K562 (cell line): ENCODE data around the gene RCOR2. TPM values are rescaled to one million over a fixed set of nuclear protein-coding genes. Genes with fewer than 3 reads are reported as not detected.

Experiments used
- CEBPG ChIP-seq, 3 experiments: fragments of 200-800 bp in 1 of 3; sonication (Bioruptor generic) in 1 of 3; sonication (generic) in 1 of 3; formaldehyde crosslinking in 1 of 3; IDR thresholded peaks in 2 of 3; conservative IDR thresholded peaks in 1 of 3; 2 replicates each; pipeline versions ENCODE4 v1.6.1 to v1.8.0; 2016 to 2022; ENCODE audit warnings: missing compliant biosample characterization in 2 of 3, missing genetic modification characterization in 2 of 3, mild to moderate bottlenecking in 1 of 3, missing genetic modification reagents in 1 of 3
- CHD1 ChIP-seq: fragments of 200-600 bp; sonication (generic); IDR thresholded peaks from one replicate; pipeline ENCODE4 v1.6.1; 2012; ENCODE audit warnings: mild to moderate bottlenecking, moderate library complexity, low read length, inconsistent platforms
- DIDO1 ChIP-seq: fragments of 450-650 bp; IDR thresholded peaks from 2 replicates; pipeline ENCODE4 v1.6.1; 2016; ENCODE audit warnings: low read depth, missing biosample characterization, missing genetic modification characterization
- E2F3 ChIP-seq: fragments of 250-450 bp; sonication (Bioruptor Pico); IDR thresholded peaks from 2 replicates; pipeline ENCODE4 v1.4.0; 2020; ENCODE audit warnings: mild to moderate bottlenecking
- GABPA ChIP-seq: fragments of 200-800 bp; sonication (Bioruptor generic); conservative IDR thresholded peaks from 2 replicates; pipeline ENCODE4 v1.6.1; 2016; ENCODE audit warnings: low read depth, missing genetic modification characterization, missing compliant biosample characterization
- HMG20B ChIP-seq: fragments of 250-450 bp; sonication (Bioruptor Pico); IDR thresholded peaks from 2 replicates; pipeline ENCODE4 v1.5.0; 2021; ENCODE audit warnings: mild to moderate bottlenecking
- IFI16 ChIP-seq: fragments of 250-450 bp; sonication (Bioruptor Pico); IDR thresholded peaks from 2 replicates; pipeline ENCODE4 v2.1.2; 2022; ENCODE audit warnings: mild to moderate bottlenecking, inconsistent platforms
- MTA1 ChIP-seq: fragments of 450-650 bp; IDR thresholded peaks from 2 replicates; pipeline ENCODE4 v1.6.1; 2017; ENCODE audit warnings: borderline replicate concordance
- MTA3 ChIP-seq: fragments of 450-650 bp; formaldehyde crosslinking; IDR thresholded peaks from 2 replicates; pipeline ENCODE4 v1.6.1; 2017; ENCODE audit warnings: mild to moderate bottlenecking, borderline replicate concordance
- PURB ChIP-seq: sonication (generic); formaldehyde crosslinking; IDR thresholded peaks from 2 replicates; pipeline ENCODE4 v1.9.0; 2021; ENCODE audit warnings: low read depth, mild to moderate bottlenecking, missing genetic modification reagents
- XRCC4 ChIP-seq: IDR thresholded peaks from one replicate; pipeline ENCODE4 v1.6.1; 2011; ENCODE audit not compliant: insufficient read depth, insufficient read length; ENCODE audit errors: extremely low read depth
- ZFP36 ChIP-seq: fragments of 150-350 bp; IDR thresholded peaks from 2 replicates; pipeline ENCODE4 v1.6.1; 2018; ENCODE audit warnings: low read length, low read depth; ENCODE audit not compliant: partially characterized antibody
- ZNF184 ChIP-seq: sonication (generic); formaldehyde crosslinking; IDR thresholded peaks from 2 replicates; pipeline ENCODE4 v1.5.0; 2020; ENCODE audit warnings: missing genetic modification reagents
- ZNF347 ChIP-seq: fragments of 450-650 bp; formaldehyde crosslinking; IDR thresholded peaks from 2 replicates; pipeline ENCODE4 v1.4.0; 2020; ENCODE audit warnings: low read depth, mild to moderate bottlenecking, moderate library complexity
- ZNF41 ChIP-seq: fragments of 250-450 bp; sonication (Bioruptor Pico); conservative IDR thresholded peaks from 2 replicates; pipeline ENCODE4 v1.4.0; 2020; ENCODE audit warnings: mild to moderate bottlenecking
- ZNF561 ChIP-seq: fragments of 450-650 bp; formaldehyde crosslinking; conservative IDR thresholded peaks from 2 replicates; pipeline ENCODE4 v1.4.0; 2020; ENCODE audit warnings: mild to moderate bottlenecking, moderate library complexity
- ZNF830 ChIP-seq: fragments of 250-450 bp; sonication (Bioruptor Pico); IDR thresholded peaks from 2 replicates; pipeline ENCODE4 v1.5.0; 2021; ENCODE audit warnings: mild to moderate bottlenecking
- polyA plus RNA-seq, 8 experiments: library from polyadenylated mRNA; depleted of rRNA in 4 of 8; stranded (reverse) in 5 of 8; unstranded in 3 of 8; fragments of >200 nt; fragmentation: Nextera tagmentation in 2 of 8; fragmentation: Illumina TruSeq in 1 of 8; extraction: Ambion mirVana in 2 of 8; extraction: Trizol in 1 of 8; gene quantifications; 2 replicates each; pipeline versions ENCODE4 v1.2.1 to v1.2.3, GENCODE V29; 2011 to 2014; ENCODE audit warnings: inconsistent platforms in 1 of 8, missing spikeins in 1 of 8
- total RNA-seq, 7 experiments: library from RNA; depleted of rRNA in 6 of 7; stranded (reverse); fragments of >200 nt in 6 of 7; fragmentation: Illumina TruSeq in 2 of 7; extraction: Trizol in 2 of 7; gene quantifications; 2 replicates each; pipeline versions ENCODE4 v1.2.1 to v1.2.3, GENCODE V29; 2011 to 2021; ENCODE audit warnings: low replicate concordance in 1 of 7
- TF ChIP-seq, protein P1 (sequence below), 2 experiments: fragments of 450-650 bp in 1 of 2; IDR thresholded peaks; 2 replicates each; pipeline ENCODE4 v1.6.1; 2011 to 2017; ENCODE audit warnings: low read depth in 2 of 2, antibody characterized with exemption in 1 of 2, borderline replicate concordance in 1 of 2, low read length in 1 of 2, mild to moderate bottlenecking in 1 of 2, mixed read lengths in 1 of 2; ENCODE audit not compliant: control insufficient read depth in 1 of 2
- TF ChIP-seq, protein P2 (sequence below), 2 experiments: fragments of 450-650 bp; IDR thresholded peaks; 2 replicates each; pipeline ENCODE4 v1.6.1; 2018; ENCODE audit warnings: mild to moderate bottlenecking in 2 of 2, low read depth in 1 of 2; ENCODE audit not compliant: partially characterized antibody in 2 of 2
- TF ChIP-seq, protein P3 (sequence below): sonication (generic); formaldehyde crosslinking; IDR thresholded peaks from 2 replicates; pipeline ENCODE4 v1.9.0; 2022; ENCODE audit warnings: mild to moderate bottlenecking, missing genetic modification reagents

Gene RCOR2
- total and polyA plus RNA-seq, 9 of the 15 experiments (the other 6 are each of a cell fraction or from before 2014, with no cell fraction given): 0.04 to 6.5 (median 2.5) TPM; not detected in 1

DNA sequence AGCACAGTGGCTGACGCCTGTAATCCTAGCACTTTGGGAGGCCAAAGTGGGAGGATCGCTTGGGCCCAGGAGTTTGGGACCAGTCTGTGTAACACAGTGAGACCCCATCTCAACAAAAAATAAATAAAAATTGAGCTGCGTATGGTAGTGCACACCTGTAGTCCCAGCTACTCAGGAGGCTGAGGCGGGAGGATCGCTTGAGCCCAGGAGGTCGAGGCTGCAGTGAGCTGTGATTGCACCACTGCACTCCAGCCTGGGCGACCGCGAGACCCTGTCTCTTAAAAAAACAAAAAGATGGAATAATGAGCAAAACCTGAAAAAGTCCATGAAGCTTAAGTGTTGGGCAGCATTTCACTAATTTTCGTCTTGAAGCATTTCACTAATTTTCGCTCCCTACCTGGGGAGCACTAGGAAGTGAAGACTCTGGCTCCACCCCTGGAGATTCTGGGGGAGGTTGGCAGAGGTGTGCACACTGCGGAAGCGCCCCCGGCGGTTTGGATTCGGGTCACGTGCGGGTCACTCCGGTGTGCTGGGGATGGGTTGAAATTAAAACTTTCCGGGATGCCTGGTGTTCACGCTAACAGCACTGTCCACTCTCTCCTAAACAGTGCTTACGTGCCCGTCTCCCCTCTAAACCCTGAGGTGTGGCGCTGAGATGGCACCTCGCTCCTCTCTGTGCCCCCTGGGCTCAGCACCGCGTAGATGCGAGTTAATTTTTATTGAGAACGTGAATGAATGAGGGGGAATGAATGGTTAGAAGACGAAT lies 20.9 kb upstream of the RCOR2 start (continued):
- TF ChIP-seq, protein P1, sequence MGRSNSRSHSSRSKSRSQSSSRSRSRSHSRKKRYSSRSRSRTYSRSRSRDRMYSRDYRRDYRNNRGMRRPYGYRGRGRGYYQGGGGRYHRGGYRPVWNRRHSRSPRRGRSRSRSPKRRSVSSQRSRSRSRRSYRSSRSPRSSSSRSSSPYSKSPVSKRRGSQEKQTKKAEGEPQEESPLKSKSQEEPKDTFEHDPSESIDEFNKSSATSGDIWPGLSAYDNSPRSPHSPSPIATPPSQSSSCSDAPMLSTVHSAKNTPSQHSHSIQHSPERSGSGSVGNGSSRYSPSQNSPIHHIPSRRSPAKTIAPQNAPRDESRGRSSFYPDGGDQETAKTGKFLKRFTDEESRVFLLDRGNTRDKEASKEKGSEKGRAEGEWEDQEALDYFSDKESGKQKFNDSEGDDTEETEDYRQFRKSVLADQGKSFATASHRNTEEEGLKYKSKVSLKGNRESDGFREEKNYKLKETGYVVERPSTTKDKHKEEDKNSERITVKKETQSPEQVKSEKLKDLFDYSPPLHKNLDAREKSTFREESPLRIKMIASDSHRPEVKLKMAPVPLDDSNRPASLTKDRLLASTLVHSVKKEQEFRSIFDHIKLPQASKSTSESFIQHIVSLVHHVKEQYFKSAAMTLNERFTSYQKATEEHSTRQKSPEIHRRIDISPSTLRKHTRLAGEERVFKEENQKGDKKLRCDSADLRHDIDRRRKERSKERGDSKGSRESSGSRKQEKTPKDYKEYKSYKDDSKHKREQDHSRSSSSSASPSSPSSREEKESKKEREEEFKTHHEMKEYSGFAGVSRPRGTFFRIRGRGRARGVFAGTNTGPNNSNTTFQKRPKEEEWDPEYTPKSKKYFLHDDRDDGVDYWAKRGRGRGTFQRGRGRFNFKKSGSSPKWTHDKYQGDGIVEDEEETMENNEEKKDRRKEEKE (IDR thresholded peaks at IDR 0.05; ENCODE audit: borderline replicate concordance in 1 of 2, control insufficient read depth in 1 of 2, low read depth in 2 of 2, low read length in 1 of 2): no peak
- TF ChIP-seq MTA3 (0 out of 2 replicates have a peak, but pooled peaks have one; percentile 34), ZFP36 (no peak), HMG20B (CRISPR knock-in tag) (no peak), ZNF41 (no peak), CHD1 (no peak), E2F3 (CRISPR knock-in tag) (no peak), ZNF830 (CRISPR knock-in tag) (no peak), ZNF561 (CRISPR knock-in tag) (no peak), DIDO1 (tag) (peak; percentile 41; the same call in 1 of the 2 replicates), CEBPG (CRISPR knock-in tag; IDR thresholded peaks at IDR 0.05) (no peak), CEBPG (tag; conservative IDR thresholded peaks at IDR 0.05 in 1 of 2, IDR thresholded peaks at IDR 0.05 in 1 of 2) (no peak), ZNF184 (no peak), XRCC4 (no peak), GABPA (peak; percentile 48; the same call in 1 of the 2 replicates), IFI16 (CRISPR knock-in tag) (no peak), MTA1 (no peak), ZNF347 (CRISPR knock-in tag) (no peak), PURB (CRISPR knock-in tag) (no peak)
- TF ChIP-seq, protein P2, sequence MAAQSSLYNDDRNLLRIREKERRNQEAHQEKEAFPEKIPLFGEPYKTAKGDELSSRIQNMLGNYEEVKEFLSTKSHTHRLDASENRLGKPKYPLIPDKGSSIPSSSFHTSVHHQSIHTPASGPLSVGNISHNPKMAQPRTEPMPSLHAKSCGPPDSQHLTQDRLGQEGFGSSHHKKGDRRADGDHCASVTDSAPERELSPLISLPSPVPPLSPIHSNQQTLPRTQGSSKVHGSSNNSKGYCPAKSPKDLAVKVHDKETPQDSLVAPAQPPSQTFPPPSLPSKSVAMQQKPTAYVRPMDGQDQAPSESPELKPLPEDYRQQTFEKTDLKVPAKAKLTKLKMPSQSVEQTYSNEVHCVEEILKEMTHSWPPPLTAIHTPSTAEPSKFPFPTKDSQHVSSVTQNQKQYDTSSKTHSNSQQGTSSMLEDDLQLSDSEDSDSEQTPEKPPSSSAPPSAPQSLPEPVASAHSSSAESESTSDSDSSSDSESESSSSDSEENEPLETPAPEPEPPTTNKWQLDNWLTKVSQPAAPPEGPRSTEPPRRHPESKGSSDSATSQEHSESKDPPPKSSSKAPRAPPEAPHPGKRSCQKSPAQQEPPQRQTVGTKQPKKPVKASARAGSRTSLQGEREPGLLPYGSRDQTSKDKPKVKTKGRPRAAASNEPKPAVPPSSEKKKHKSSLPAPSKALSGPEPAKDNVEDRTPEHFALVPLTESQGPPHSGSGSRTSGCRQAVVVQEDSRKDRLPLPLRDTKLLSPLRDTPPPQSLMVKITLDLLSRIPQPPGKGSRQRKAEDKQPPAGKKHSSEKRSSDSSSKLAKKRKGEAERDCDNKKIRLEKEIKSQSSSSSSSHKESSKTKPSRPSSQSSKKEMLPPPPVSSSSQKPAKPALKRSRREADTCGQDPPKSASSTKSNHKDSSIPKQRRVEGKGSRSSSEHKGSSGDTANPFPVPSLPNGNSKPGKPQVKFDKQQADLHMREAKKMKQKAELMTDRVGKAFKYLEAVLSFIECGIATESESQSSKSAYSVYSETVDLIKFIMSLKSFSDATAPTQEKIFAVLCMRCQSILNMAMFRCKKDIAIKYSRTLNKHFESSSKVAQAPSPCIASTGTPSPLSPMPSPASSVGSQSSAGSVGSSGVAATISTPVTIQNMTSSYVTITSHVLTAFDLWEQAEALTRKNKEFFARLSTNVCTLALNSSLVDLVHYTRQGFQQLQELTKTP (IDR thresholded peaks at IDR 0.05; ENCODE audit: low read depth in 1 of 2, partially characterized antibody in 2 of 2): no peak
- TF ChIP-seq, protein P3, sequence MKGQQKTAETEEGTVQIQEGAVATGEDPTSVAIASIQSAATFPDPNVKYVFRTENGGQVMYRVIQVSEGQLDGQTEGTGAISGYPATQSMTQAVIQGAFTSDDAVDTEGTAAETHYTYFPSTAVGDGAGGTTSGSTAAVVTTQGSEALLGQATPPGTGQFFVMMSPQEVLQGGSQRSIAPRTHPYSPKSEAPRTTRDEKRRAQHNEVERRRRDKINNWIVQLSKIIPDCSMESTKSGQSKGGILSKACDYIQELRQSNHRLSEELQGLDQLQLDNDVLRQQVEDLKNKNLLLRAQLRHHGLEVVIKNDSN (CRISPR knock-in tag): peak; percentile 83
